HG03066 (cell line): Measurements from ENCODE around the gene EDEM2.
A peak's percentile ranks its signal among the peaks of the same experiment; 100 is the strongest.
"Not testable (repeated sequence)": the region's sequence is repeated elsewhere in the genome, so short reads cannot be mapped to it uniquely, and the experiment has no call there.

Experiments used
- ATAC-seq: cut with Tn5 transposase; IDR thresholded peaks from one replicate; pipeline ENCODE4 v1.9.1; 2021; ENCODE audit warnings: low read depth; ENCODE audit not compliant: unreplicated experiment

Gene EDEM2

DNA sequence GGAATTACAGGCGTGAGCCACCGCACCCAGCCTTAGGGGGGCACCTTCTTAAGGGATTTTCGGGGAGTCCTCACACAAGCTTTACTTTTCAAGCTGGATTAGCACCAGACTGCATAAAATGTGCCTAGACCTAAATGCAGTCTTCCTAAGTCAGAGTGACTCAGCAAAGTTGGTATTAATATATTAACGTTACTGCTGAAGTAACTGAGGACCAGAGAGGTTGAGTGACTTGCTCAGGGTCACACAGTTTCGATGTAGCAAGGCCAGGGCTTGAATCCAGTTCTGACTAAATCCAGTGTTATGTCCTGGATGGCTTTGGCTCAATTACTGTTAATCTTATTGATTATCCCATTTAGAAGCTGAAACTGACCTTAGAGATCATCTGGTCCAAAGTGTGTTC lies 13.4 kb downstream of the EDEM2 start:
- no peak for ATAC-seq

DNA sequence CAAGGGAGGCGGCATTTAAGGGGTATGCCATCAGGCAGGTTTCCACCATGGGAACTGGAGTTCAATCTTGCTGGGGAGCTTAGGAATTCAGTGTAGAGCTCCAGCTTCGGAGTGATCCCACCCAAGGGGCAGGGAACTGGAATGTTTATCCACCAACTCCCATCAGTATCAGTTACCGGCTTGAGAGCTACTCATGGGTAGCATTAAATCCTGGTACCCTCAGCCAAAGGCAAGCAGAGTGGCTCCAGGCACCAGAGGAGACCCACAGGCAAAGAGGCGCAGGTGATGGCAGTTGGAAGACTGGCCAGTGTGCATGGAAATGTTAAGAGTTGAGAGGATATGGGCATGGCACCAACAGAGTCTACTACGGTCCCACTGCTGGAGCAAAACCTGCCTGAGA lies 14.1 kb downstream of the EDEM2 start:
- no peak for ATAC-seq

GRCh38 chr20:35131934-35132333 lies 15.2 kb downstream of the EDEM2 start:
- ATAC-seq = no peak

GRCh38 chr20:35129647-35130069 lies 17.5 kb downstream of the EDEM2 start:
- no peak for ATAC-seq

DNA sequence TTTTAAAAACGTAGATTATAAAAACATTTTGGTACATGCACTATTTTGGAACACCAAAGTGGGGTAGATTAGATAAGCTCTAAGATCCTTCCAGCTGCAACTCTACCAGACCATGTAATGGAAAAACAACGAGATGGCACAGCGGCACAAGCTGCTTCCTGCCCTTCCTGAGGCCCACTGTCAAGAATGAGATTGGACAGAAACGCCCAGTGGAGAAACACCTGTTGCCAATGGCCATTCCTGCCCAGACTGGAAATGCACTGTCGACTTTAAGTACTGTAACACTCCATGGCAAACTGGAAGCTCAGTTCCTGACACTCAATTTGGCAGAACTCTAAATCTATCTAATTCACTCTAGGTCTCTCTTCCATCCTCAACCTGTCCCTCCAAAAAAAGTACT lies 21.4 kb downstream of the EDEM2 start:
- ATAC-seq = no peak

- no peak for ATAC-seq
These were observed 24.3 kb downstream of the EDEM2 start for GRCh38 chr20:35122756-35123405.

DNA sequence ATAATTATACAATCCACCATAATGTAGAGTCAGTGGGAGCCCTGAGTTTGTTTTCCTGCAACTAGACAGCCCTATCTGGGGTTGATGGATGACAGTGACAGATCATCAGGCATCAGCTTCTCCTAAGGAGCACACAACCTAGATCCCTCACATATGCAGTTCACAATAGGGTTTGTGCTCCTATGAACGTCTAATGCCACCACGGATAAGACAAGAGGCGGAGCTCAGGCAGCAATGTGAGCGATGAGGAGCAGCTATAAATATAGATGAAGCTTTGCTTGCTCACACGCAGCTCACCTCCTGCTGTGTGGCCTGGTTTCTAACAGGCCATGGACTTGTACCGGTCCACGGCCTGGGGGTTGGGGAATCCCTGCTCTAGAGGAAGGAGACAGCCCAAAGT lies 25.9 kb downstream of the EDEM2 start:
- ATAC-seq = no peak

GRCh38 chr20:35120012-35120701 lies 27.0 kb downstream of the EDEM2 start:
- ATAC-seq = no peak

DNA sequence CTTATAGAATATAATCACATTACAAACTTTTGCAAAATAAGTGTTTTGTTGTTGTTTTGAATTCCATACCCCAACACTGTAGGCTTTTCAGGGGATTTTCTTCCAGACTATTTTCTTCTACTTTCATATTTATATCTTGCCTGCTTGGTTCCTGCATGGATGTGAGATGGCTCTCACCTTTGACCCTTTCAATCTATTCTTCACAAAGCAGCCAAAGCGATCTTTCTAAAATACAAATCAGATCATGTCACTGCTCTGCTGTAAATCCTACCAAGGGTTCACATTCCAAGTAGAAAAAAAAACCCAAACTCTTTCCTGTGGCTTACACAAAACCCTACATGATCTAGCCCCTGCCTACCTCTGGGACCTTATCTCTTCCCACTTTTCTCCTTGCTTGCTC lies 29.5 kb downstream of the EDEM2 start:
- no peak for ATAC-seq

GRCh38 chr20:35117196-35117595 lies 29.9 kb downstream of the EDEM2 start:
- no peak for ATAC-seq

- ATAC-seq = no peak
These were observed 30.9 kb downstream of the EDEM2 start for GRCh38 chr20:35116258-35116657.

DNA sequence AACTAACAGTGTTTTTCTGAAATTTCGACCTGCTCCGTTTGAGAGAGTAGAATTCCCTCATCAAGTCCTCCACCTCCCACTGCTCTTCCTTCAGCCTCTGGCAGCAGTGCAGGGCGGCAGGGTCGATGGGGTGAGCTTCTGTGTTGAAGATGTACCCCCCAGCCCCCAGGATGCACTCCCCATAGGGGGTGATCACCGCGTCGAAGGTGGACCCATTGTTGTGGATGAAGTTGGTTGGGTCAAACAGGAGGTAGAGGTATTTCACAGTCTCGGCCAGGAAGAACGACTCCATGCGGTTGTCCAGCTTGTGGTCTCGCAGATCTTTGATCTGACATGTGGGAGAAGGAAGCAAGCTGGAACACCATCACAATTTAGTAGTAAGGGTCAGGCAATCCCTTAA lies 31.5 kb downstream of the EDEM2 start:
- no peak for ATAC-seq

DNA sequence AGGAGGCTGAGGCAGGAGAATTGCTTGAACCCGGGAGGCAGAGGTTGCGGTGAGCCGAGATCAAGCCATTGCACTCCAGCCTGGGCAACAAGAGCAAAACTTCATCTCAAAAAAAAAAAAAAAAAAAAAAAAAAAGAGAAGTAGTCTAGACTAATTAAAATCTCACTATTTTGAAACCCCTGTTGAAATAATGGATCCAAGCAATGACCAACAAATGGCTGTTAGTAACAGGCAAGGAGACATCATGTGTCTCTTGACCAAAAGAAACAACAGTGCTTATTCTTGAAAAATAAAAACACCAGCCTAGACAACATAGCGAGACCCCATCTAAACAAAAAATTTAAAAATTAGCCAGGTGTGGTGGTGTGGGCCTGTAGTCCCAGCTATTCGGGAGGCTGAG lies 34.9 kb downstream of the EDEM2 start:
- not testable (repeated sequence) for ATAC-seq

GRCh38 chr20:35111141-35111888 lies 35.8 kb downstream of the EDEM2 start:
- no peak for ATAC-seq

DNA sequence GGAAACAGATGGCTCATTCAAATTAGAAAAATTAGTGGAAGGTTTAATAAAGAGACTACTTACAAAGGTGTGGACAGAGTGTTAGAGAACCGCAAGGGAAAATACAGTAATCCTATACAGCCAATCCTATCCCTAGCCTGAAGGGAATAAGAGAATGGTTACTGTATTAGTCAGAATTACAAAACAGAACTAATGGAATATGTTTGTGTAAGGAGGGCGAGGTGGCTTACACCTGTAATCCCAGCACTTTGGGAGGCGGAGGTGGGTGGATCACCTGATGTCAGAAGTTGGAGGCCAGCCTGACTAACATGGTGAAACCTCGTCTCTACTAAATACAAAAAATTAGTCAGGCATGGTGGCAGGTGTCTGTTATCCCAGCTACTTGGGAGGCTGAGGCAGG lies 38.2 kb downstream of the EDEM2 start:
- no peak for ATAC-seq

- ATAC-seq = no peak
These were observed 40.2 kb downstream of the EDEM2 start for GRCh38 chr20:35106827-35107380.

DNA sequence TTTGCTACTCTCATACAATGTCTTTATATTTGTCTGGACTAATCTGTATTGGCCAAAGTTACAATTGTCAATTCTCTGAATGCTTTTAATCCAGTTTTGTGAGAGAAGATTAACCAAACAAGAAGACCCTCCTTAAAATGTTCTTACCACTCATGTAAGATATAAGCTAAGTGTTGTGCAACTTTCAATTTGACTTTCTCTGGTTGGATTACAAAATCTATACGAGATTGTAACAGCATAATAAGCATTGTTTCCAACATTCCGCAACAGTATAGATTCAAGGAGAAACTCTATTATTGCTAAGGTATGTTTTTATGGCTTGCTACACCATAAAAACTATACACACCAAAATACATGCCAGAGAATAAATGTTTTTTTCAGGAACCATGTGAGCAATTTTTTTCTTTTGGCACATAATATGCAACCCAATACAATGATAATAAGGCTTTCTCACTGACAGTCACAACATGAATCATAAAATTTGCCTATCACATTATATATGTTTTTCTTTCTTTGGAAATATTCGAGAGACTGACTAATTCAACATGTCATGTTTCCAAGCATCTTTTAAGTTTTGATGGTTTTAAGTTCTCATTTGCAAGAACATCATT lies 42.3 kb downstream of the EDEM2 start:
- no peak for ATAC-seq

DNA sequence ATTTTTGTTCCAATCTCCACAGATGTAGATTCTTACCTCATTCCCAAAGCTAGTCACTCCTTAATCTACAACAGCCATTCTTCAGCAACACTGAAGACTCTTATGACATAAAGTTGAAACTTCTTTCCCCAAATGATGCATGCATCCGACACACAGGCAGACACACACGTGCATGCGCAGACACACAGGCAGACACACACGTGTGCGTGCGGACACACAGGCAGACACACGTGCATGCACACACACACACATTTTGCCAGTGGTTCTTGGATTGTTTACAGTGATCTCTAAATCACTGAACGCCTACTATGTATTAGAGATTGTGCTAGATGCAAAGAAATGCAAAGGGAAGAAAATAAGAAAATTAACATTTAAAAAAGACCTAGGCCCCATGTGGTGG lies 45.5 kb downstream of the EDEM2 start:
- ATAC-seq = no peak

GRCh38 chr20:35093267-35093884 lies 53.8 kb downstream of the EDEM2 start:
- ATAC-seq = no peak

DNA sequence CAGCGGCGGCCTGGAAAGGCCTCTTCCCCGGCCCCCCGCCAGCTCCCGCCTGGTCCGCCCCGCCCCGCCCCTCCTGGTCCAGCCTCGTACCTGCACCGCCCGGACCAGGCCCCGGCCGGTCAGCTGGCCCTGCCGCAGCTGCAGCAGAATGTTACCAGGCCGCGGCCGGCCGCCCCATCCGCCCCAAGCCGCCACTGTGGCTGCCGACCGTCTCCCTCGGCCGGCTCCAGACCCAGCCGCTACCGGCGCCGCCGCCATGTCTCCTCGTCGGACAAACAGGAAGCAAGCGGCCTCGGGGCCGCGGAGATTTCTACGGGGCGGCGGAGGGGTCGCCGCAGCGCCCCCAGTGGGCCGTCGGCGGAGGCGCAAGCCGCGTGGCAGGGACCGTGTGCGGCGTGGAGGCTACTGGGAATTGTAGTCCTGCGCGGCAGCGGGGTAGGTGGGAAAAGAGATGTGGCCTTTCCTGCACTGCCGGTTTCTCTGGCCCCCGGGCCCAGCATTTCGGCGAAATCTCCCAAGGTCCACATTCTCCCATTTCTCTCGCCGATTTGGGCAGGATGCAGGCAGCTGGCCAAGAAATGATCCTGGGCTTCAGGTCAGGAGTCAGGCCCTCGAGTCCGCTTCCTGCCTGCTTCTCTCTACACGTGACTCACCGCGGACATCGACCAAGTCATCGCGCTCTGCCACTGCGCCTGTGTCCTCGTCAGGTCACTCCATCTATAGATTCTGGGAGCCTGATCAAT lies 54.4 kb downstream of the EDEM2 start, which contains the start of gene TRPC4AP:
Gene TRPC4AP (minus strand): TSS at position 284 of the 743 bp plus-strand sequence. CDS start 26 bp downstream, at position 258.
- ATAC-seq = peak; percentile 85
